PC-3 (cell line): ENCODE measurements around the gene PRRT4. TPM values are rescaled to one million over a fixed set of nuclear protein-coding genes. Genes with fewer than 3 reads are reported as not detected.

Experiments used
- ATAC-seq: fragments of 200-7000 bp; cut with Tn5 transposase; 2 replicates; pipeline ENCODE4 v1.9.1; 2020; ENCODE audit warnings: mild to moderate bottlenecking, moderate library complexity
- BruUV-seq: library from RNA; stranded (reverse); fragments of 400-500 nt; replicated peaks from 2 replicates; lab custom pipeline; 2021; lab: Mats Ljungman, UMichigan
- CTCF ChIA-PET: fragments of 300-600 bp; sonication (Branson Sonifier 250); formaldehyde crosslinking; loops from one replicate; lab custom pipeline; 2022; ENCODE audit warnings: antibody characterized with exemption; lab: Charles Lee
- POLR2A ChIA-PET: fragments of 300-600 bp; sonication (Branson Sonifier 250); formaldehyde crosslinking; loops from one replicate; lab custom pipeline; 2022; ENCODE audit warnings: antibody characterized with exemption; ENCODE audit not compliant: unreplicated experiment; lab: Charles Lee
- DNase-seq: peaks from one replicate; pipeline ENCODE4 v3.0.0-alpha.2; 2015
- H2AFZ ChIP-seq: fragments of 300-600 bp; sonication (generic); 2 replicates; pipeline ENCODE4 v1.6.0; 2016; ENCODE audit warnings: antibody characterized with exemption, low read length
- H3F3A ChIP-seq: fragments of 300-600 bp; sonication (generic); one replicate; pipeline ENCODE4 v1.6.0; 2017; ENCODE audit warnings: antibody characterized with exemption, low read length, control low read depth, mild to moderate bottlenecking; ENCODE audit not compliant: unreplicated experiment
- H3K27ac ChIP-seq: fragments of 300-600 bp; sonication (generic); 2 replicates; pipeline ENCODE4 v1.5.1; 2016; ENCODE audit warnings: mild to moderate bottlenecking, low read length
- H3K27me3 ChIP-seq: fragments of 300-600 bp; sonication (generic); 2 replicates; pipeline ENCODE4 v1.6.1; 2016; ENCODE audit warnings: low read length, mixed read lengths
- H3K36me3 ChIP-seq: fragments of 300-600 bp; sonication (generic); 2 replicates; pipeline ENCODE4 v1.6.1; 2016; ENCODE audit warnings: low read depth, mixed run types, low read length, mixed read lengths
- H3K4me1 ChIP-seq: fragments of 300-600 bp; sonication (generic); 2 replicates; pipeline ENCODE4 v1.5.1; 2016; ENCODE audit warnings: low read length; ENCODE audit not compliant: insufficient read depth
- H3K4me2 ChIP-seq: fragments of 300-600 bp; sonication (generic); 2 replicates; pipeline ENCODE4 v1.6.0; 2016; ENCODE audit warnings: low read length
- H3K4me3 ChIP-seq: fragments of 300-600 bp; sonication (generic); 2 replicates; pipeline ENCODE4 v1.5.1; 2016; ENCODE audit warnings: mild to moderate bottlenecking, low read length, mixed read lengths
- H3K79me2 ChIP-seq: fragments of 300-600 bp; sonication (generic); 2 replicates; pipeline ENCODE4 v1.6.1; 2017; ENCODE audit warnings: low read length, mixed read lengths
- H3K9ac ChIP-seq: fragments of 300-600 bp; sonication (generic); 2 replicates; pipeline ENCODE4 v1.6.0; 2016; ENCODE audit warnings: mild to moderate bottlenecking, low read length
- H3K9me2 ChIP-seq: fragments of 300-600 bp; sonication (generic); replicated peaks from 2 replicates; pipeline ENCODE4 v1.6.1; 2016; ENCODE audit warnings: mixed run types, low read length, mixed read lengths
- H3K9me3 ChIP-seq: fragments of 300-600 bp; sonication (generic); 2 replicates; pipeline ENCODE4 v1.6.1; 2016; ENCODE audit warnings: low read length, mixed read lengths
- H4K20me1 ChIP-seq: fragments of 300-600 bp; sonication (generic); 2 replicates; pipeline ENCODE4 v1.6.1; 2016; ENCODE audit warnings: low read length, mixed read lengths
- CTCF ChIP-seq: fragments of 300-600 bp; sonication (generic); conservative IDR thresholded peaks from 2 replicates; pipeline ENCODE4 v1.5.1; 2017; ENCODE audit warnings: antibody characterized with exemption, low read depth, mild to moderate bottlenecking, low read length
- EZH2 ChIP-seq: fragments of 300-600 bp; sonication (generic); IDR thresholded peaks from one replicate; pipeline ENCODE4 v1.6.1; 2017; ENCODE audit warnings: antibody characterized with exemption, mild to moderate bottlenecking, low read length; ENCODE audit not compliant: unreplicated experiment
- EZH2phosphoT487 ChIP-seq: fragments of 300-600 bp; sonication (generic); IDR thresholded peaks from 2 replicates; pipeline ENCODE4 v1.6.1; 2018; ENCODE audit warnings: mild to moderate bottlenecking, antibody characterized with exemption, low read length, borderline replicate concordance
- intact Hi-C: fragments of 100-400 bp; cut with micrococcal nuclease; formaldehyde crosslinking; loops from 2 replicates; pipeline ENCODE4 v1.9.0; 2023
- total RNA-seq: library from RNA; depleted of rRNA; stranded (reverse); fragments of >200 nt; gene quantifications from 2 replicates; pipeline ENCODE4 v1.2.3, GENCODE V29; 2014

Gene PRRT4
- total RNA-seq, 1 experiment from 2014 or later, result 0.36 TPM

GRCh38 chr7:128335730-128336129 lies 25.8 kb downstream of the PRRT4 start:
- DNase-seq (no peak), ATAC-seq (no peak)
- intact Hi-C loops, result no loop called here
- H2AFZ ChIP-seq, result no peak overlapping the region
- peaks cover 14% of the 10 kb centered on the region for H3K79me2 ChIP-seq
- H3F3A ChIP-seq, result no peaks in the 10 kb centered on the region
- TF ChIP-seq CTCF (no peak), EZH2phosphoT487 (no peak), EZH2 (no peak)
- no peak overlapping the region for H3K4me3 ChIP-seq
- no peaks in the 10 kb centered on the region for H3K27me3 ChIP-seq
- H3K36me3 ChIP-seq, result peaks cover 55% of the 10 kb centered on the region
- H3K4me2 ChIP-seq, result no peak overlapping the region
- H3K27ac ChIP-seq, result no peak overlapping the region
- no peaks in the 10 kb centered on the region for H3K4me1 ChIP-seq
- CTCF ChIA-PET, result no interaction called here
- BruUV-seq, result no TSS peak
- no peaks in the 10 kb centered on the region for H4K20me1 ChIP-seq
- no peaks in the 10 kb centered on the region for H3K9me3 ChIP-seq
- no peak overlapping the region for H3K9ac ChIP-seq
- H3K9me2 ChIP-seq, result no peaks in the 10 kb centered on the region
- POLR2A ChIA-PET, result no interaction called here

GRCh38 chr7:128324368-128324680 lies 37.2 kb downstream of the PRRT4 start:
- Histone ChIP-seq H3K4me1 (no peaks in the 10 kb centered on the region), H3K36me3 (peaks cover 60% of the 10 kb centered on the region), H3K27me3 (no peaks in the 10 kb centered on the region), H3K9me2 (no peaks in the 10 kb centered on the region), H3F3A (no peaks in the 10 kb centered on the region), H2AFZ (no peak overlapping the region), H4K20me1 (no peaks in the 10 kb centered on the region), H3K9ac (no peak overlapping the region), H3K4me2 (no peak overlapping the region), H3K79me2 (no peaks in the 10 kb centered on the region), H3K27ac (no peak overlapping the region), H3K4me3 (no peak overlapping the region), H3K9me3 (no peaks in the 10 kb centered on the region)
- DNase-seq (no peak), ATAC-seq (no peak)
- intact Hi-C loops, result no loop called here
- CTCF ChIA-PET, result no interaction called here
- TF ChIP-seq EZH2 (no peak), EZH2phosphoT487 (no peak), CTCF (no peak)
- no TSS peak for BruUV-seq
- POLR2A ChIA-PET, result no interaction called here

- no peak for TF ChIP-seq EZH2
- no peak for TF ChIP-seq CTCF
- no peak for TF ChIP-seq EZH2phosphoT487
- no peaks in the 10 kb centered on the region for H3K27me3 ChIP-seq
- POLR2A ChIA-PET, result no interaction called here
- CTCF ChIA-PET, result no interaction called here
- no peak overlapping the region for H3K4me3 ChIP-seq
- no peaks in the 10 kb centered on the region for H3K79me2 ChIP-seq
- no peak overlapping the region for H3K4me2 ChIP-seq
- no peaks in the 10 kb centered on the region for H3F3A ChIP-seq
- peaks cover 64% of the 10 kb centered on the region for H3K36me3 ChIP-seq
- DNase-seq (no peak), ATAC-seq (no peak)
- no peak overlapping the region for H3K9ac ChIP-seq
- no TSS peak for BruUV-seq
- intact Hi-C loops, result loop anchor here (2.0 kb wide), 1 partner anchor 185 kb away; no protein-coding TSS in a partner anchor
- no peaks in the 10 kb centered on the region for H3K4me1 ChIP-seq
- H3K27ac ChIP-seq, result no peak overlapping the region
- no peak overlapping the region for H2AFZ ChIP-seq
- H4K20me1 ChIP-seq, result no peaks in the 10 kb centered on the region
- no peaks in the 10 kb centered on the region for H3K9me2 ChIP-seq
- H3K9me3 ChIP-seq, result no peaks in the 10 kb centered on the region
Observed at GRCh38 chr7:128323459-128324367, 37.8 kb downstream of the PRRT4 start.
